Thoracic aorta (tissue), 2 donors: Measurements from ENCODE around the gene C3orf20. TPM values are rescaled to one million over a fixed set of nuclear protein-coding genes. Genes with fewer than 3 reads are reported as not detected.

Experiments used
- ATAC-seq: fragments of 150-250 bp; one replicate; pipeline ENCODE4 v1.8.0; 2017; ENCODE audit warnings: low read depth; ENCODE audit not compliant: insufficient number of reproducible peaks, low FRiP score
- DNase-seq: peaks from one replicate; pipeline ENCODE4 v3.0.0-alpha.2; 2020; ENCODE audit warnings: low spot score
- H3K27ac ChIP-seq, 2 donors: fragments of 200-600 bp; sonication (generic); 1 replicate in 1 of 2; 2 replicates in 1 of 2; pipeline ENCODE4 v1.5.1; 2016; ENCODE audit warnings: mild to moderate bottlenecking in 2 of 2, moderate library complexity in 2 of 2
- H3K27me3 ChIP-seq: fragments of 200-600 bp; sonication (generic); replicated peaks from 2 replicates; pipeline ENCODE4 v1.6.0; 2016; ENCODE audit warnings: mild to moderate bottlenecking; ENCODE audit not compliant: insufficient read depth
- H3K36me3 ChIP-seq: fragments of 200-600 bp; sonication (generic); one replicate; pipeline ENCODE4 v1.5.1; 2016
- H3K4me1 ChIP-seq, 2 donors: fragments of 200-600 bp; sonication (generic); 1 replicate in 1 of 2; 2 replicates in 1 of 2; pipeline versions ENCODE4 v1.5.1 to v1.6.0; 2016; ENCODE audit warnings: low read depth in 2 of 2, mild to moderate bottlenecking in 1 of 2; ENCODE audit not compliant: control insufficient read depth in 1 of 2
- H3K4me3 ChIP-seq: fragments of 200-600 bp; sonication (generic); 2 replicates; pipeline ENCODE4 v1.5.1; 2016; ENCODE audit warnings: mild to moderate bottlenecking
- H3K9me3 ChIP-seq: fragments of 200-600 bp; sonication (generic); 2 replicates; pipeline ENCODE4 v1.5.1; 2016
- total RNA-seq, 2 donors: library from RNA; depleted of rRNA; stranded (reverse); fragments of >200 nt; gene quantifications; one replicate each; pipeline versions ENCODE4 v1.1.0 to v1.2.3, GENCODE V29; 2016
- TF ChIP-seq, protein P1 (sequence below): fragments of 200-600 bp; sonication (generic); IDR thresholded peaks from one replicate; pipeline ENCODE4 v1.5.1; 2019; ENCODE audit warnings: antibody characterized with exemption

The C3orf20 gene
- total RNA-seq, 2 donors from 2014 or later: not detected

DNA sequence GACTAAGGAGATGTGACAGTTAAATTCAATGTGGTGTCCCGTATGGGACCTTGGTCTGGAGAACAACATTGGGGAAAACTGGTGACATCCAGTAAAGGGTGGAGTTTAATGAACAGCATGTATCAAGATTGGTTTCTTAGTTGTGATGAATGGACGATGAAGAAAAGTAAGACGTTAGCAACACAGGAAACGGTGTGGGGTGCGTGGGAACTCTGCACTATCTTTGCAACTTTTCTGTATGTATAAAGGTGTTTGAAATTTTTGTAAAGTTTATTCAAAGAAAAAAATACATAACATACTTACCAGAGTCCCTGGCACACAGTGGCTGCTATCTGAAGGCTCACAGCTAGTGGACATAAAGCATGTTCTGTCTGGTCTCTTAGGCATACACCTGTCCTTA lies 29.5 kb upstream of the C3orf20 start:
- Histone ChIP-seq H3K27ac (no peak overlapping the region), H3K9me3 (no peaks in the 10 kb centered on the region), H3K4me1 (no peaks in the 10 kb centered on the region), H3K4me3 (no peak overlapping the region), H3K27me3 (peaks cover 6% of the 10 kb centered on the region), H3K36me3 (no peaks in the 10 kb centered on the region)
- DNase-seq (no peak), ATAC-seq (no peak)
- TF ChIP-seq, protein P1, sequence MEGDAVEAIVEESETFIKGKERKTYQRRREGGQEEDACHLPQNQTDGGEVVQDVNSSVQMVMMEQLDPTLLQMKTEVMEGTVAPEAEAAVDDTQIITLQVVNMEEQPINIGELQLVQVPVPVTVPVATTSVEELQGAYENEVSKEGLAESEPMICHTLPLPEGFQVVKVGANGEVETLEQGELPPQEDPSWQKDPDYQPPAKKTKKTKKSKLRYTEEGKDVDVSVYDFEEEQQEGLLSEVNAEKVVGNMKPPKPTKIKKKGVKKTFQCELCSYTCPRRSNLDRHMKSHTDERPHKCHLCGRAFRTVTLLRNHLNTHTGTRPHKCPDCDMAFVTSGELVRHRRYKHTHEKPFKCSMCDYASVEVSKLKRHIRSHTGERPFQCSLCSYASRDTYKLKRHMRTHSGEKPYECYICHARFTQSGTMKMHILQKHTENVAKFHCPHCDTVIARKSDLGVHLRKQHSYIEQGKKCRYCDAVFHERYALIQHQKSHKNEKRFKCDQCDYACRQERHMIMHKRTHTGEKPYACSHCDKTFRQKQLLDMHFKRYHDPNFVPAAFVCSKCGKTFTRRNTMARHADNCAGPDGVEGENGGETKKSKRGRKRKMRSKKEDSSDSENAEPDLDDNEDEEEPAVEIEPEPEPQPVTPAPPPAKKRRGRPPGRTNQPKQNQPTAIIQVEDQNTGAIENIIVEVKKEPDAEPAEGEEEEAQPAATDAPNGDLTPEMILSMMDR: no peak

DNA sequence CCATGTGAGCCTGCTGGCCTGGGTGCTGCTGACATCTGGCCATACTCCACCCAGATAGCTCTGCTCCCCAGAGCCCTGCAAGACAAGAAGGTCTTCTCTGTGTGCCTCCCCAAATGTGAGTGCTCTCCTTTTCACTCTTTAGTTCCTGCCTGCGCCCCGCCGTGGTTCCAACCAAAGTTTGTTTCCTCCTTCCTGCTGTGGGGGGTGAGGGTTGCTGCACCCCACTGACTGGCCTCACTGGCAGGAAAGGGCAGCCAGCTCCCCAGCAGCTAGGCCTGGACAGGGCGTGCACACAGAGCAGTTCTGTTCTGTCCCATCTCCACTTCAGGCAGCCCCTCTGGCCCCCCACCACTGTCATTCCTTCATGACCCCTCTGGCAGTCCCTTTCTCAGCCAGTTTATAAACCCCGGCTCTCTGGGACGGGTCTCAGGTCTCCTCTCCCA lies 28.8 kb upstream of the C3orf20 start:
- TF ChIP-seq, protein P1: no peak
- ATAC-seq: no peak
- Histone ChIP-seq H3K4me3 (no peak overlapping the region), H3K36me3 (no peaks in the 10 kb centered on the region), H3K27me3 (peaks cover 1% of the 10 kb centered on the region), H3K4me1 (no peaks in the 10 kb centered on the region), H3K27ac (no peak overlapping the region), H3K9me3 (no peaks in the 10 kb centered on the region)
- DNase-seq: no peak

DNA sequence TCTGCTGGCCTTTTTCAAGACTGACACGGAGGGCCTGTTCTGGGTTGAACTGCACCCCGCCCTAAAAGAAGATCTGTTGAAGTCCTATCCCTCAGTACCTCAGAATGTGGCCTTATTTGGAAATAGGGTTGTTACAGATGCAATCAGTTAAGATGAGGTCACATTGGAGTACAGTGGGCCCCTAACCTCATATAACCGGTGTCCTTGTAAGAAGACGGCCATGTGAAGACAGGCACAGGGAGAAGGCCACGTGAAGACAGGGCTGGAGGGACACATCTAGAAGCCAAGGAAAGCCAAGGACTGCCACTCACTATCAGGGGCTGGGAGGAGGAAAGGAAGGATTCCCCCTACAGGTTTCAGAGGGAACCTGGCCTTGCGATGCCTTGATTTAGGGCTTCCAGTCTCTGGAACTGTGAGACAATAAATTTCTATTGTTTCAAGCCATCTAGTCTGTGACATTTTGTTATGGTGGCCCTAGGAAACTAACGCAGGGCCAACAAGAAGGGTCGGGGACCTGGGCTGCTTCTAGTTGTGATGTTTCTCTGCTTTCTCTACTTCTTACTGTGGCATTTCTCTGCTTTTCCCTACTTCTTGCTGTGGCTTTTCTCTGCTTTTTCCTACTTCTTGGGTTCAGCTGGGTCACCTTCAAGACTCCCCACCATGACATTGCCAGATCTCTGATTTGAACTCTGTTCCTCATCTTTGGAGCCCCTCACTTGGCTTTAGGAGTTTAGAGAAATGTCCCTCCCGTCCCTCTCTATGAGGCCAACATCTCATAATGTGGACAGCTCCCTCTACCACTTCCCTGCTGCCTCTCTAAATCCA lies 28.1 kb upstream of the C3orf20 start:
- Histone ChIP-seq H3K4me1 (no peaks in the 10 kb centered on the region), H3K4me3 (no peak overlapping the region), H3K27ac (no peak overlapping the region), H3K36me3 (no peaks in the 10 kb centered on the region), H3K27me3 (no peaks in the 10 kb centered on the region), H3K9me3 (no peaks in the 10 kb centered on the region)
- TF ChIP-seq, protein P1: no peak
- DNase-seq (no peak), ATAC-seq (no peak)

DNA sequence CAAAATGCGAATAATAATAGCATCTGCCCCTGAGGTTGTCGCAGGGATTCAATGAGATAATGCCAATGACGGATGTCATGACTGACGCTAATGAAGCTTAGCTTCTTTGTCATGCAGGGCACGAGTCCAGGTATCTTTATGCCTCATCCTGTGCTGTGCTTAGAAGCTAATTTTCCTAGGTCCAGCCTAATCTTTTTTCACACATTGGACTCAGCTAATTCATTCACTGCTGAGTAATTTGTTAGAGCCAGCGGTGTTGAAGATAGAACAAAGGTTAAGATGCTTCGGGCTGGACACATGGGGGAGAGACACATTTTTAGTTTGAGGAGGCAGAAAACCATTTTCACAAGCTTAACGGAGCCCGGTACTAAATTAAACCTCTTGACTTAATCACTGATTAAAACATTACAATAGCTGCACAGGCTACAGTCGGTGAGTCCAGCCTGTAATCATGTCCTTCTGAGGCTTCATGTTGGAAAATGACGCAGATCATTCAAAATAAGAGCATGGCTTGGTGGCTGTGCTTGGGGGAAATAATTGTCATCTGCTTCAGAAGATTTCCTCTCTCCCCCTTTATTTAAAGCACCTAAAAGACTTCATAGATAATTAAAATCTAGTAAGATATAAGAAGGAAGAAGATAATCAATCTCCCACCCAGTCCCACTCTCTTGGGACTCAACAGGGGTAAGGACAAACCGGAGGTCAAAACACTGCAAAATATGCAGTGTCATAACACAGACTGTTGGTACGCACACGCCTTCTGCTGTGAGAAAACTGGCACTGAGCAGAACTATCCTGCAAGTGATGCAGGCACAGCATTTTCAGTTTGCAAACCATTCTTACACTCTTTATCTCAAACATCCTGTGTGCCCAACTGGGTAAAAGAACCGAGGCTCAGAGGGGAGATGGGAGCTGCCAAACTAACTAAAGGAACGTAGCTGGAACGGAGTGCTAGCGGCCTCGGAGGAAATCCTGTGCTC lies 26.7 kb upstream of the C3orf20 start:
- TF ChIP-seq, protein P1: no peak
- ATAC-seq (no peak), DNase-seq (no peak)
- H3K27me3 ChIP-seq: no peaks in the 10 kb centered on the region
- no peak overlapping the region for H3K27ac ChIP-seq
- H3K36me3 ChIP-seq: no peaks in the 10 kb centered on the region
- H3K9me3 ChIP-seq: no peaks in the 10 kb centered on the region
- peaks cover 10 to 12% of the 10 kb centered on the region in 2 donors for H3K4me1 ChIP-seq
- H3K4me3 ChIP-seq: no peak overlapping the region

DNA sequence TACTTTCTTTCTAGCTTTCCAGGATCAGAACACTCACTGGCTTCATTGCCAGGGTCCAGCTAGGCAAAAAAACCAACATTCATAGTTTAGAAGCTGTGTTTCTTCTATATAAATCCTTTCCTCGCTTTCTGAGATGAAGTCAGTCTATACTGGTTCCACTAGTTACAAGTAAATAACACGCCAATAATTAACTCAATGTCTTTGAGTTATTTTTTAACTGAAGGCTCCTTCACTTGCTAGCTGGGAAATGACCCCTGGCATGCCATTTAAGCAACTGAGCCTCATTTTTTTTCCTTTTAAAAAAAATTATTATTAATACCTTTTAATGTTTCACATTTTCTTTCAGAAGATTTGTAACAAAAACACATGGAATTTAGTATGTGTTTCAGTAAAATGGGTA lies 25.5 kb upstream of the C3orf20 start:
- Histone ChIP-seq H3K27me3 (no peaks in the 10 kb centered on the region), H3K27ac (no peak overlapping the region), H3K4me3 (no peak overlapping the region), H3K4me1 (peaks cover 11 to 22% of the 10 kb centered on the region in 2 donors), H3K9me3 (no peaks in the 10 kb centered on the region), H3K36me3 (no peaks in the 10 kb centered on the region)
- TF ChIP-seq, protein P1: no peak
- DNase-seq (no peak), ATAC-seq (no peak)
